Activated T-cell treated with anti-CD3 and anti-CD28 coated beads, Interleukin-2, amount 50 U/mL, for 4 hours (primary cell): Measurements from ENCODE around the gene HNRNPL. TPM values are rescaled to one million over a fixed set of nuclear protein-coding genes. Genes with fewer than 3 reads are reported as not detected.
"Not testable (repeated sequence)": the region's sequence is repeated elsewhere in the genome, so short reads cannot be mapped to it uniquely, and the experiment has no call there.

Source experiments
- ATAC-seq, 2 donors: fragments of 200-7000 bp; cut with Tn5 transposase; one replicate each; pipeline ENCODE4 v1.10.0; 2021
- DNase-seq: peaks from one replicate; pipeline ENCODE4 v3.0.0-alpha.2; 2020
- H3K27me3 Mint-ChIP-seq: one replicate; pipeline ENCODE4 v1.8.0; 2021; ENCODE audit warnings: low read depth, mixed read lengths
- H3K36me3 Mint-ChIP-seq: one replicate; pipeline ENCODE4 v1.8.0; 2022; ENCODE audit warnings: mixed read lengths; ENCODE audit not compliant: insufficient read depth
- H3K4me1 Mint-ChIP-seq: one replicate; pipeline ENCODE4 v1.8.0; 2021; ENCODE audit warnings: low read depth, mixed read lengths
- H3K4me3 Mint-ChIP-seq: one replicate; pipeline ENCODE4 v1.8.0; 2021; ENCODE audit warnings: mild to moderate bottlenecking, moderate library complexity, mixed read lengths
- H3K9me3 Mint-ChIP-seq: one replicate; pipeline ENCODE4 v1.8.0; 2021; ENCODE audit warnings: mixed read lengths
- total RNA-seq, 3 donors: library from RNA; stranded (reverse); gene quantifications; one replicate each; pipeline ENCODE4 v1.2.1, GENCODE V29; 2021

Gene HNRNPL
- total RNA-seq, 3 donors from 2014 or later, result 679 to 736 (median 698) TPM

DNA sequence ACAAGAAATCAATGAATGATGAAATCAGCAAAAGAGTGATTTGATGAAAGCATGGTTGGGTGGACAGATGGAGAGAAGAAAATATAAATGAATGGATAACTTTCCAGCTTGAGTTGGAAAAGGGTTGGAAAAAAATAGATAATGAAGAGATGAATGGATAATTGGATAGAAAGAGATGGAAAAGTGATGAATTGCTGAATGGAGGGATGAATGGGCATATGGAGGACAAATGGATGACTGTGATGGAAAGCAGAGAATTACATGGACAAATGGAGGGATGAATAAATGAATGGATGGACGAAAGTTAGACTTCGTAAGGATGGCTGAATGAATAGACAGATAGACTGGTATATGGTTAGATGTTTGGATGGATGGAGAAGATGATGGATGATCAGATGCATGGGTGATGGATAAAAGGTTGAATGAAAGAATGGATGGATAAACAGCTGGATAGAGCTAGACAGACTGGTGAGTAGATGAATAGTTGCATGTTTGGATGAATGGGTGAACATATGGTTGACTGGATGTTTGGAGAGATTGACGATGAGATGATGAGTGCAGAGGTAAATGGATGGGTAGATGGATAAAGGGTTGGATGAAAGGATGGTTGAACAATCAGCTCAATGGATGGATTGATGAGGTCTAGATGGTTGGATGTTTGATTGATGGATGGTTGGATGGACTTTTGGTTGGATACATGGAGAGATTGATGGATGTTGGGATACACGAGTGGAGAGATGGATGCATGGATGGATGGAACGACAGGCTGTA lies 49.0 kb downstream of the HNRNPL start:
- ATAC-seq, result no peak
- H3K4me3 Mint-ChIP-seq, result no peak overlapping the region

DNA sequence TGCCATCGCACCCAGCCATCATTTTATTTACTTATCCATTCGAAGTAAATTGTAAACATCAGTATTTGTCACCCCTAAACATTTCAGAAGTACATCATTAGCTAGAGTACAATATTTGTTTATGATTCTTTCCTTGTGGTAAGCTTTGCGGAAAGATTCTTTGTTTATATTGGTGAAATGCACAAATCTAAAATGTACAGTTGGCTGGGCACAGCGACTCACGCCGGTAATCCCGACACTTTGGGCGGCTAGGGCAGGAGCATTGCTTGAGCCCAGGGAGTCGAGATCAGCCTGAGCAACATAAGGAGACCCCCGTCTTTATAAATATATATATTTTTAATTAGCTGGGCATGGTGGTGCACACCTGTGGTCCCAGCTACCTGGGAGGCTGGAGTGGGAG lies 50.7 kb downstream of the HNRNPL start:
- ATAC-seq, result no peak
- Mint-ChIP-seq H3K9me3 (no peaks in the 10 kb centered on the region), H3K4me1 (no peaks in the 10 kb centered on the region), H3K4me3 (no peak overlapping the region), H3K27me3 (no peaks in the 10 kb centered on the region), H3K36me3 (no peaks in the 10 kb centered on the region)
- no peak for DNase-seq

More for the DNA sequence above, 49.0 kb downstream of the HNRNPL start:
- Mint-ChIP-seq H3K36me3 (no peaks in the 10 kb centered on the region), H3K9me3 (no peaks in the 10 kb centered on the region), H3K4me1 (peaks cover 4% of the 10 kb centered on the region), H3K27me3 (no peaks in the 10 kb centered on the region)
- no peak for DNase-seq

DNA sequence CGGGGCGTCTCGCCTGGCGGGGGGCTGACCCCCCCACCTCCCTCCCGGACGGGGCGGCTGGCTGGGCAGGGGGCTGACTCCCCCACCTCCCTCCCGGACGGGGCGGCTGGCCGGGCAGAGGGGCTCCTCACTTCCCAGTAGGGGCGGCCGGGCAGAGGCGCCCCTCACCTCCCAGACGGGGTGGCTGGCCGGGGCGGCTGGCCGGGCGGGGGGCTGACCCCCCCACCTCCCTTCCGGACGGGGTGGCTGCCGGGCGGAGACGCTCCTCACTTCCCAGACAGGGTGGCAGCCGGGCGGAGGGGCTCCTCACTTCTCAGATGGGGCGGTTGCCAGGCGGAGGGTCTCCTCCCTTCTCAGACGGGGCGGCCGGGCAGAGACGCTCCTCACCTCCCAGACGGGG lies 52.0 kb downstream of the HNRNPL start:
- not testable (repeated sequence) for H3K9me3 Mint-ChIP-seq, DNase-seq, H3K4me3 Mint-ChIP-seq, H3K4me1 Mint-ChIP-seq, H3K27me3 Mint-ChIP-seq, ATAC-seq, H3K36me3 Mint-ChIP-seq

DNA sequence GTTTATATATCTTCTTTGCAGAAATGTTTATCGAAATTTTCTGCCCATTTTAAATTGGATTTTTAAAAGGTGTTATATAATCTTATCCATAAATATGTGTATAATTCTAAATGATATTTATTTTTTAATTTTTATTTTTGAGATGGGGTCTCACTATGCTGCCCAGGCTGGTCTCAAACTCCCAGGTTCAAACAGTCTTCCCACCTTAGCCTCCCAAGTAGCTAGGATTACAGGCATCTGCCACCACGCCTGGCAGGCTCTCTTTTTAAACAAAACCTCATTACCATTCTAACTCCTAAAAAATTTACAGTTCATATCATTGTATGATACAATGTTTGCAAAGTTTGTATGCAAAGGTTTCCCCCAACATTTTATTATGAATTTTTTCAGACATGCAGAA lies 53.6 kb downstream of the HNRNPL start:
- Mint-ChIP-seq H3K4me3 (no peak overlapping the region), H3K27me3 (no peaks in the 10 kb centered on the region), H3K9me3 (no peaks in the 10 kb centered on the region), H3K36me3 (no peaks in the 10 kb centered on the region), H3K4me1 (peaks cover 6% of the 10 kb centered on the region)
- ATAC-seq (no peak), DNase-seq (no peak)

DNA sequence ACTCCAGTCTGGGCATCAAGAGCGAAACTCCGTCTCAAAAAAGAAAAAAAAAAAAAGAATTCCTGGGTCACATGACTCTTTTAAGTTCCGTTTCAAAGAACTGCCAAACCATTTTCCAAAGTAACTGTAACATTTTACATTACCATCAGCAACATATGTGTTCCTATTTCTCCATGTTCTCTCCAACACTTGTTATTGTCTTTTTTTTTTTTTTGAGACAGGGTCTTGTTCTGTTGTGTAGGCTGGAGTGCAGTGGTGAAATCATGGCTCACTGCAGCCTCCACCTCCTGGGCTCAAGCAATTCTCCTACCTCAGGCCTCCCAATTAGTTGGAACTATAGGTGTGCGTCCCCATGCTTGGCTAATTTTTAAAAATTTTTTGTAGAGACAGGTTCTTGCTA lies 54.2 kb downstream of the HNRNPL start:
- Mint-ChIP-seq H3K27me3 (no peaks in the 10 kb centered on the region), H3K4me3 (no peak overlapping the region), H3K36me3 (no peaks in the 10 kb centered on the region), H3K9me3 (no peaks in the 10 kb centered on the region), H3K4me1 (peaks cover 6% of the 10 kb centered on the region)
- ATAC-seq (no peak), DNase-seq (no peak)

DNA sequence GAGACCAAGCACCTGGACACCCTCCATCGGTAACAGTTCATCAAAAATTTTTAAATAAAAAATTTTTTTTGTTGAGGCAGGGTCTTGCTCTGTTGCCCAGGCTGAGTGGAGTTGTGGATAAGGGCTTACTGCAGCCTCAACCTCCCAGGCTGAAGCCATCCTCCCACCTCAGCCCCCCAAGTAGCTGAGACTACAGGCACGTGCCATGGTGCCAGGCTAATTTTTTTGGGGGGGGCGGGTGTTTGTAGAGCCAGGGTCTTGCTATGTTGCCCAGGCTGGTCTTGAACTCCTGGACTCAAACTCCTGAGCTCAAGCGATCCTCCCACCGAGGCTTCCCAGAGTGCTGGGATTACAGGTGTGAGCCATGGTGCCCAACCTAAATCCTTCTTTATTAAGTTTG lies 56.1 kb downstream of the HNRNPL start:
- H3K4me3 Mint-ChIP-seq, result no peak overlapping the region
- ATAC-seq (no peak), DNase-seq (no peak)
- no peaks in the 10 kb centered on the region for H3K27me3 Mint-ChIP-seq
- no peaks in the 10 kb centered on the region for H3K9me3 Mint-ChIP-seq
- H3K4me1 Mint-ChIP-seq, result peaks cover 6% of the 10 kb centered on the region
- H3K36me3 Mint-ChIP-seq, result no peaks in the 10 kb centered on the region

DNA sequence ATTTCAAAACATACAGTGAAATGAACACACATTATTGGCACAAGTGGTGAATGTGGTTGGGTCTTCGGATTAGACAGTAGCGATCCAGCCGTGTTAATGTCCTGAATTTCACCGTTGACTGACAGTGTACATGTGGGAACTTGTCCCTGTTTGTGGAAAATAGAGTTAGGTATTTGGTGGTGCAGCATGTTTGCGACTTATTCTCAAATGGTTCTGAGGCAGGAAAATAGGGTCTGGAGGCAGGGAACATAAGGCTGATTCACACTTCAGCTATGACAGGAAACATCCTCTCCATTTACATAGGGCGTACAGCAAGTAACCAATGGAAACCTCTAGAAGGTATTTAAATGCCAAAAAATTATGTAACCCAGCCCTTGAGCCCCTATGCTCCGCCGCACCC lies 56.6 kb downstream of the HNRNPL start:
- H3K4me1 Mint-ChIP-seq, result peaks cover 6% of the 10 kb centered on the region
- peak overlapping the region; percentile 13 for H3K4me3 Mint-ChIP-seq
- ATAC-seq (no peak), DNase-seq (no peak)
- H3K9me3 Mint-ChIP-seq, result no peaks in the 10 kb centered on the region
- H3K27me3 Mint-ChIP-seq, result no peaks in the 10 kb centered on the region
- no peaks in the 10 kb centered on the region for H3K36me3 Mint-ChIP-seq

DNA sequence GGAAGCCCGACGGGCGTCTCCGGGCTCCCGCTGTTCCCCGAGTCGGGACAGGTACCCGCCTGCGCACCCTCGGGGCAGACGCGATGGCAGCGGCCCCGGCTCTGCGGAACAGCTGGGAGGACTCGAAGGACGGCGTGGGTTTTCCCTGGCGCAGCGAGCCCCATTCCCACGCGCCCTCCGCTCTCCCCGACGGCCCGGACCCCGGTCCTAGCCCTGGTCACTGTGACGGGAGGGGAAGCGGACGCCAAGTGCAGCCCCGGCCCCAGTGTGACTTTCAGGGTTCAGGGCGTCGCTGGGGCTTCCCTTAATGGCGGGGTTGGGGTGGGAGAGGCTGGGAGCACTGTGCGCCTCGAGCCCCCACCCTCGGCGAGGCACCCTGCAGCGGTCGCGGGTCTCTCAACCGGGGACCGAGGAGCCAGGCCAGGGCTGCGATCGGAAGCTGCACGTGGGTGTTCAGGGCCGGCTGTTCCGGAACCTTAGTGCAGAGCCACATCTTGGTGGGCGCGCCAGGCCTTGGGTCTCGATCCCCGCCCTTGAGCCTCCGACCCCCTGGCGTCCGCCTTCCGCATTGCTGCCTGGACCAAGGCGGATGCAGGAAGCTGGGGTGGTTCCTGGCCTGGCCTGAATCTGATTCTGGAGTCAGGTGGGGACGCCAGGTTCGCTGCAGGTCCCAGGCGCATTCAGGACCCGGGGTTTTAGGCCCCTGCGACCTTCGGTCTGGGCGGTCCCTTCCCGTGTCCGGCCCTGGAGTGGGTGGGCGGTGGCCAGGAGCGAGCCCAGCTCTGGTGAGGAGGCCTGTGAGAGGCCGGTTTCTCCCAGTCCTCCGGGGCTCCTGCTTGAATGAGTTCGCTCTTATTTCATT lies 57.3 kb downstream of the HNRNPL start:
- Mint-ChIP-seq H3K4me1 (peaks cover 6% of the 10 kb centered on the region), H3K36me3 (no peaks in the 10 kb centered on the region), H3K27me3 (no peaks in the 10 kb centered on the region), H3K9me3 (no peaks in the 10 kb centered on the region), H3K4me3 (peak overlapping the region; percentile 13)
- ATAC-seq (peak; percentile 23 to 35), DNase-seq (peak; percentile 11)

DNA sequence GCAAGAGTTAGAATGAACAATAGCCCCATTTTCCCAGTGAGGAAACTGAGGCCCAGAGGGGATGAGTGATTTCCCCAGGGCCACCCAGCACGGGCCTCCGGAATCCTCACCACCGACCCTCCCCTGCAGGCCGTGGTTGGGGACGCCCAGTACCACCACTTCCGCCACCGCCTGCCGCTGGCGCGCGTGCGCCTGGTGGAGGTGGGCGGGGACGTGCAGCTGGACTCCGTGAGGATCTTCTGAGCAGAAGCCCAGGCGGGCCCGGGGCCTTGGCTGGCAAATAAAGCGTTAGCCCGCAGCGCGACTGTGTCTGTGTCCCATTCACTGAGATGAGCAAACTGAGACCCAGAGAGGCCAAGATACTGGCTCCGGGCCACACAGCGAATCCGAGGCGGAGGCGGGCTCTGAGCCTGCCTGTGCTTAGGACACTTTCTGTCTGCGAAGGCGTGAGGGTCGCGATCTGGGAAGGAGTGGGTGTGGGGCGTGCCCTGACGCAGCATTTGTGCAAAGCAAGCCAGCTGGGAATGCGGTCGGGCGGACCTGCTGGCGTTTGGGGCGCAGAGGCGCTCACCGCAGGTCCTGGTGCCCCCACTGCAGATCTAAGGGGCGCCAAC lies 58.2 kb downstream of the HNRNPL start:
- not testable (repeated sequence) for H3K4me3 Mint-ChIP-seq, H3K4me1 Mint-ChIP-seq, H3K27me3 Mint-ChIP-seq, DNase-seq, H3K36me3 Mint-ChIP-seq, H3K9me3 Mint-ChIP-seq
- ATAC-seq, result peak; percentile 88 to 89

DNA sequence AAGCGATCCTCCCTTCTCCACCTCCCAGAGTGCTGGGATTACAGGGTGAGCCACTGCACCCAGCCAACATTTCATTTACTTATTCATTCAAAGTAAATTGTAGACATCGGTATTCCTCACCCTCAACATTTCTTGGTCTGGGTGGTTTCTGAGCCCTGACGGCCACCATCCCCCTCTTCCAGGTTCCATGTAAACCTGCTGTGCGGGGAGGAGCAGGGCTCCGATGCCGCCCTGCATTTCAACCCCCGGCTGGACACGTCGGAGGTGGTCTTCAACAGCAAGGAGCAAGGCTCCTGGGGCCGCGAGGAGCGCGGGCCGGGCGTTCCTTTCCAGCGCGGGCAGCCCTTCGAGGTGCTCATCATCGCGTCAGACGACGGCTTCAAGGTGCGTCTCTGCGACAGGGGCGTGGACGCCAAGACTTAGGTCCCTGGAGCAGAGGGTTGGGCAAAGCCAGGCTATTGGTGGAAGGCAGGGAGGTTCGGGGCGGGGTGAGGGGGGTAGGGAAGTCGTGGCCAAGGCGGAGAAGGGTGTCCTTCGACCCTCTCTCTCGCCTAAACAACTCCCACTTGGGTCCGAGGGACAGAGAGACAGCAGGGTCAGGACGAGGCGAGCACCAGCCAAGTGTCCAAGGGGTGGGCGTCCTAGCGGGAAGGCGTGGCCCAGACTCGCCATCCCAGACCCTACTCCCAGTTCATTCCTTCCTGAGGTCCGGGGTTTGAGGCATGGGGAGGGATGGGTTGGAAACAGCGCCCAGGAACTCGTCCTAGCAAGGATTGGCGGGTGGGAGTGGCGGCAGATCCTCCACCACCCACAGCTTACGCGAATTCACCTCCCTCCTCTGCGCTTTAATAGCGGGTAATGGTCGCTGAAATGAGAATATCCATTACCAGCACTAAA lies 59.0 kb downstream of the HNRNPL start:
- not testable (repeated sequence) for H3K36me3 Mint-ChIP-seq, ATAC-seq, H3K4me1 Mint-ChIP-seq, H3K4me3 Mint-ChIP-seq, H3K27me3 Mint-ChIP-seq, H3K9me3 Mint-ChIP-seq, DNase-seq

DNA sequence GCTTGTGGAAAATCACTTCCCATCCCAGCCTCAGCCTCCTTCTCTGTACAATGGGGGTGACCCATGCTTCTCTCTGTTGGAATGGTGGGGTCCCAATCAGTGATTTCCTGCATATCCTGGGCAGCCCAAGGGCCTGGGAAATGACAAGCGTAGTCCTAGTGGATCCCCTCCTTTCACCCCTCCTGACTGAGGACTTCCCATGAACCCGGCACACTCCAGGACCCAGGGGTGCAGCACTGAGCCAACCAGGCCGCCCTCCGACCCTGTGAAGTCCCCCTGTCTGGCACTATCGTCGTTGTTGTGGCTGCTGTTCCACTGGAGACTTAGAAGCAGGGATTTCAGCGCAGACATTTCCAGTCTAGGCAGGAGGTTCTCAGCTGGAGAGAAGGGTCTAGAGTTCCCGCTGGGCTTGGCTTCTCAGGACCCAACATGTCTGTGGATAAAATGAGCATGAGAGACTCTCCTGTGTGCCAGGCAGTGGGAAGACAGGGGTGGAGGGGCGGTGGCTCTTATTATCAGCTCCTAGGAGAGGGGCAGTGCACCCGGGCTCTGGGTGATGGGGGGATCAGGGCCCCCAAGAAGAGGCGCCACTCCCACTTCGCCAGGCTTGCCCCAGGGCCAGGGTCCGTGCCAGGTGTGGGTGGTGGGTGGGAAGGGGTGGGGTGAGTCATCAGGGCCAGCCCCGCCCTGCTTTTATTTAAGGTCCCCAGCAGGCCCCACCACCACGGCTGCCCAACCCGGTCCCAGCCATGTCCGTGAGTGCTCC lies 61.1 kb downstream of the HNRNPL start, which contains the start of gene LGALS7B:
Gene LGALS7B, plus strand, starts transcription at position 723 of the 766 bp plus-strand sequence. Its CDS starts 27 bp downstream, at position 750.
- DNase-seq (no peak), ATAC-seq (no peak)
- Mint-ChIP-seq H3K9me3 (no peaks in the 10 kb centered on the region), H3K36me3 (no peaks in the 10 kb centered on the region), H3K27me3 (no peaks in the 10 kb centered on the region), H3K4me3 (no peak within 1 kb of the TSS), H3K4me1 (peaks cover 4% of the 10 kb centered on the region)

DNA sequence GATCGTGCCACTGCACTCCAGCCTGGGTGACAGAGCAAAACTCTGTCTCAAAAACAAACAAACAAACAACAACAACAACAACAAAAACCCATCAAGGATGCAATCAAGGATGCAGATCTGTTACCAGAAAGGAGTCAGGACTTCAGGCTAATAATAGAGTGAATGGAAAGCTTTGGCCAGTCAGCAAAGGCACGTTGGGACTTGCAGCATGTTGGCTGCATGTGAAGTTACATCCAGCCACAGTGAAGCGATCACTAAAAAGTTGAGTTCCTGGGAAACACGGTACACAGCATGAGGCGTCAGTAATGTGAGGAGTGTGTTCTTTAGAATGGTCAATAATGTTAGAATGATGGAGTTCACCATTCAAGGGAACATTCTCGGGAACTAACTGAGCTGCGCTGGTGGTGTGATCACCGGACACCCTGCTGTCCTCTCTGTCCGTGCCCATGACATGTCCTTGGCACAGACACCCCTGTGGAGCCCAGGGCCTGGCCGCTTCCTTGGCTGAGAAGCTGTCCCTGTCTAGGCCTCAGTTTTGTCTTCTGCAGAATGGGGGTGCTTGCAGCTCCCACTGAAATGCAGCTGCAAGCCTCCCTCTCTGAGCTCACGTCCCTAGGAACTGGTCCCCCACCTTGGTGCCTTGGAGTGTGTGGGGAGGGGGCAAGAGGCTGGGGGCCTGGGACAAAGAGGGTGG lies 63.1 kb downstream of the HNRNPL start:
- no peak for DNase-seq
- no peaks in the 10 kb centered on the region for H3K4me1 Mint-ChIP-seq
- H3K4me3 Mint-ChIP-seq, result no peak overlapping the region
- no peaks in the 10 kb centered on the region for H3K9me3 Mint-ChIP-seq
- no peaks in the 10 kb centered on the region for H3K27me3 Mint-ChIP-seq
- H3K36me3 Mint-ChIP-seq, result no peaks in the 10 kb centered on the region
- ATAC-seq, result no peak
